GM12892 (cell line): ENCODE measurements around the gene BIRC3.
"Not testable (repeated sequence)": the region's sequence is repeated elsewhere in the genome, so short reads cannot be mapped to it uniquely, and the experiment has no call there.

ENCODE experiments used
- POLR2A ChIP-seq: IDR thresholded peaks from 2 replicates; pipeline ENCODE4 v1.6.1; 2011; ENCODE audit warnings: low read depth, low read length, control low read depth
- TAF1 ChIP-seq: IDR thresholded peaks from 2 replicates; pipeline ENCODE4 v1.6.1; 2011; ENCODE audit warnings: low read depth, mild to moderate bottlenecking, control low read depth, low read length, borderline replicate concordance

- TF ChIP-seq POLR2A, TAF1: not testable (repeated sequence)
Observed at GRCh38 chr11:102374633-102375424, 57.5 kb downstream of the BIRC3 start.
